DMS153 treated with DMSO at 0.1 percent for 48 hours (cell line): Measurements from ENCODE around the gene DAP.
"Not testable (repeated sequence)": the region's sequence is repeated elsewhere in the genome, so short reads cannot be mapped to it uniquely, and the experiment has no call there.

Experiments
- DNase-seq: peaks from one replicate; lab custom pipeline; 2025; ENCODE audit not compliant: unreplicated experiment; lab: John Stamatoyannopoulos, UW

Gene DAP

GRCh38 chr5:10674582-10674981 lies 86.5 kb downstream of the DAP start:
- no peak for DNase-seq

- no peak for DNase-seq
These were observed 86.9 kb downstream of the DAP start for GRCh38 chr5:10674096-10674495.

GRCh38 chr5:10673407-10673806 lies 87.6 kb downstream of the DAP start:
- DNase-seq, result no peak

- DNase-seq, result no peak
These were observed 88.0 kb downstream of the DAP start for GRCh38 chr5:10673017-10673389.

GRCh38 chr5:10672146-10673016 lies 88.7 kb downstream of the DAP start:
- DNase-seq, result no peak

- no peak for DNase-seq
These were observed 89.7 kb downstream of the DAP start for GRCh38 chr5:10671041-10672008.

GRCh38 chr5:10669983-10670382 lies 91.1 kb downstream of the DAP start:
- DNase-seq, result no peak

- no peak for DNase-seq
These were observed 92.3 kb downstream of the DAP start for GRCh38 chr5:10668697-10669096.

GRCh38 chr5:10667431-10668057 lies 93.5 kb downstream of the DAP start:
- DNase-seq, result no peak

GRCh38 chr5:10666531-10667299 lies 94.3 kb downstream of the DAP start:
- DNase-seq, result no peak

- DNase-seq, result no peak
These were observed 95.2 kb downstream of the DAP start for GRCh38 chr5:10665799-10666198.

GRCh38 chr5:10664180-10664769 lies 96.8 kb downstream of the DAP start:
- DNase-seq, result not testable (repeated sequence)

- no peak for DNase-seq
These were observed 97.4 kb downstream of the DAP start for GRCh38 chr5:10663489-10664179.

- DNase-seq, result no peak
These were observed 98.2 kb downstream of the DAP start for GRCh38 chr5:10662661-10663488.

GRCh38 chr5:10662083-10662482 lies 99.0 kb downstream of the DAP start:
- DNase-seq, result no peak

GRCh38 chr5:10661401-10661800 lies 99.6 kb downstream of the DAP start:
- DNase-seq, result no peak

GRCh38 chr5:10660720-10661387 lies 100.2 kb downstream of the DAP start:
- DNase-seq, result no peak

GRCh38 chr5:10660135-10660534 lies 100.9 kb downstream of the DAP start:
- DNase-seq, result no peak
